Measurements from ENCODE around the gene CAMK2N1.

GRCh38 chr1:20497506-20497905 lies 11.5 kb upstream of the CAMK2N1 start:
- no peak for TF ChIP-seq CTCF (conservative IDR thresholded peaks at IDR 0.05; ENCODE audit: low read depth in 2 of 2)
- no peak for TF ChIP-seq REST (IDR thresholded peaks at IDR 0.05; ENCODE audit: unreplicated experiment)
- no peak for TF ChIP-seq EZH2 (IDR thresholded peaks at IDR 0.05; ENCODE audit: low read depth, unreplicated experiment)

Data from GM23338 (cell line).